GM12878 (cell line): ENCODE measurements around the gene IRF6. TPM values are rescaled to one million over a fixed set of nuclear protein-coding genes. Genes with fewer than 3 reads are reported as not detected.

ENCODE experiments used
- ATAC-seq: fragments of 200-7000 bp; cut with Tn5 transposase; 3 replicates; pipeline ENCODE4 v1.9.1; 2020; ENCODE audit warnings: mild to moderate bottlenecking, moderate library complexity
- BruUV-seq: library from RNA; stranded (reverse); fragments of 400-500 nt; replicated peaks from 2 replicates; lab custom pipeline; 2021; lab: Mats Ljungman, UMichigan
- CTCF ChIA-PET: fragments of 300-600 bp; sonication (Branson Sonifier 250); formaldehyde crosslinking; extraction: SDS; loops from one replicate; lab custom pipeline; 2021; ENCODE audit warnings: inconsistent platforms; lab: Yijun Ruan, JAX
- POLR2A ChIA-PET: fragments of 350-600 bp; formaldehyde crosslinking; extraction: SDS; loops from one replicate; lab custom pipeline; 2021; ENCODE audit warnings: inconsistent platforms; lab: Charles Lee
- RAD21 ChIA-PET: fragments of 300-600 bp; sonication (Branson Sonifier 250); formaldehyde crosslinking; loops from one replicate; lab custom pipeline; 2023; ENCODE audit warnings: antibody characterized with exemption; ENCODE audit not compliant: unreplicated experiment; lab: Charles Lee
- SMC1A ChIA-PET: fragments of 300-600 bp; sonication (Branson Sonifier 250); formaldehyde crosslinking; loops from one replicate; lab custom pipeline; 2023; ENCODE audit not compliant: unreplicated experiment, uncharacterized antibody; lab: Charles Lee
- DNase-seq: peaks from one replicate; pipeline ENCODE4 v3.0.0-alpha.2; 2011; ENCODE audit warnings: low read depth, low spot score
- FAIRE-seq: peaks from 3 replicates; lab custom pipeline; 2011; peaks lifted over from hg19 to GRCh38; lab: Jason Lieb, UNC
- H2AFZ ChIP-seq: 2 replicates; pipeline ENCODE4 v1.6.0; 2011; ENCODE audit warnings: low read depth, low read length, control low read depth; ENCODE audit not compliant: control insufficient read depth
- H3K27ac ChIP-seq: 2 replicates; pipeline ENCODE4 v1.5.1; 2011; ENCODE audit warnings: control low read depth; ENCODE audit not compliant: control insufficient read depth, insufficient read depth
- H3K27me3 ChIP-seq, 2 experiments: replicated peaks in 1 of 2; 2 replicates each; pipeline versions ENCODE4 v1.6.0 to v1.6.1; 2011; ENCODE audit warnings: low read length in 1 of 2; ENCODE audit not compliant: control insufficient read depth in 2 of 2, insufficient read depth in 2 of 2
- H3K36me3 ChIP-seq, 2 experiments: 2 replicates each; pipeline ENCODE4 v1.5.1; 2011; ENCODE audit warnings: low read length in 1 of 2; ENCODE audit not compliant: control insufficient read depth in 2 of 2, insufficient read depth in 2 of 2
- H3K4me1 ChIP-seq: 2 replicates; pipeline ENCODE4 v1.6.1; 2011; ENCODE audit warnings: mild to moderate bottlenecking, low read length, moderate library complexity, mixed read lengths; ENCODE audit not compliant: control insufficient read depth, insufficient read depth
- H3K4me2 ChIP-seq: 2 replicates; pipeline ENCODE4 v1.6.0; 2011; ENCODE audit warnings: control low read depth; ENCODE audit not compliant: control insufficient read depth, insufficient read depth
- H3K4me3 ChIP-seq: fragments of 200-600 bp; sonication (generic); 2 replicates; pipeline ENCODE4 v1.5.1; 2016
- H3K79me2 ChIP-seq: 2 replicates; pipeline ENCODE4 v1.6.0; 2011; ENCODE audit warnings: low read length; ENCODE audit not compliant: control insufficient read depth, insufficient read depth
- H3K9ac ChIP-seq: 2 replicates; pipeline ENCODE4 v1.8.0; 2011; ENCODE audit warnings: low read length, control low read depth, mixed read lengths; ENCODE audit not compliant: control insufficient read depth, insufficient read depth
- H3K9me3 ChIP-seq: replicated peaks from 3 replicates; pipeline ENCODE4 v1.5.1; 2011; ENCODE audit warnings: mild to moderate bottlenecking, low read length; ENCODE audit not compliant: control insufficient read depth, insufficient read depth
- H4K20me1 ChIP-seq: 2 replicates; pipeline ENCODE4 v1.6.0; 2011; ENCODE audit not compliant: control insufficient read depth, insufficient read depth
- BCL11A ChIP-seq: IDR thresholded peaks from 2 replicates; pipeline ENCODE4 v1.6.1; 2011; ENCODE audit warnings: low read depth, low read length
- CBFB ChIP-seq: IDR thresholded peaks from 2 replicates; pipeline ENCODE4 v1.6.1; 2016; ENCODE audit warnings: antibody characterized with exemption, low read depth
- ELK1 ChIP-seq: IDR thresholded peaks from 2 replicates; pipeline ENCODE4 v1.6.1; 2012; ENCODE audit warnings: low read depth, low read length, improper control_type of control experiment
- EP300 ChIP-seq, 2 experiments: fragments of 150-350 bp in 1 of 2; IDR thresholded peaks; 2 replicates each; pipeline ENCODE4 v1.6.1; 2011 to 2012; ENCODE audit warnings: low read depth in 2 of 2, low read length in 2 of 2, borderline replicate concordance in 1 of 2, improper control_type of control experiment in 1 of 2, inconsistent platforms in 1 of 2; ENCODE audit not compliant: control insufficient read depth in 1 of 2
- HDAC2 ChIP-seq: fragments of 200-600 bp; sonication (generic); IDR thresholded peaks from 2 replicates; pipeline ENCODE4 v1.6.1; 2017
- WRNIP1 ChIP-seq: IDR thresholded peaks from 2 replicates; pipeline ENCODE4 v1.6.1; 2011; ENCODE audit warnings: low read depth, low read length, improper control_type of control experiment, borderline replicate concordance
- WGBS: methylation state at CpG from one replicate; pipeline ENCODE4 v1.1.6; 2016; ENCODE audit warnings: low lambda C conversion rate; ENCODE audit not compliant: insufficient replicate concordance, insufficient coverage; ENCODE audit errors: missing lambda C conversion rate; 5-methylcytosine and 5-hydroxymethylcytosine counted together
- in situ Hi-C: fragments of 300-500 bp; cut with MboI; formaldehyde crosslinking; loops from 9 replicates; pipeline ENCODE4 v1.14.3; 2018; ENCODE audit warnings: mixed read lengths
- intact Hi-C: fragments of 100-400 bp; cut with micrococcal nuclease; formaldehyde crosslinking; loops from one replicate; pipeline ENCODE4 v1.14.2; 2022; ENCODE audit not compliant: unreplicated experiment
- polyA plus RNA-seq, 11 experiments: library from polyadenylated mRNA; depleted of rRNA in 4 of 11; unstranded in 6 of 11; stranded (reverse) in 5 of 11; fragments of >200 nt; fragmentation: Nextera tagmentation in 4 of 11; fragmentation: Illumina TruSeq in 1 of 11; extraction: Ambion mirVana in 4 of 11; extraction: Trizol in 1 of 11; gene quantifications; 1 replicate in 1 of 11; 2 replicates in 10 of 11; pipeline versions ENCODE4 v1.2.1 to v1.2.3, GENCODE V29; 2011 to 2016; ENCODE audit warnings: inconsistent platforms in 2 of 11, missing spikeins in 2 of 11, low read depth in 1 of 11
- total RNA-seq, 4 experiments: library from RNA; depleted of rRNA in 3 of 4; stranded (reverse); fragments of >200 nt in 3 of 4; fragmentation: Illumina TruSeq in 1 of 4; extraction: Trizol in 1 of 4; gene quantifications; 2 replicates each; pipeline versions ENCODE4 v1.2.1 to v1.2.3, GENCODE V29; 2013 to 2021

IRF6 gene
- total and polyA plus RNA-seq, 10 of the 15 experiments (the other 5 are each of a cell fraction or from before 2014, with no cell fraction given), result 0.04 to 0.50 (median 0.09) TPM; not detected in 1

- in situ Hi-C loops, result no loop called here
- Histone ChIP-seq H2AFZ (no peak overlapping the region), H3K27ac (no peak overlapping the region), H3K4me3 (no peak overlapping the region), H3K27me3 (peaks cover 2 to 4% of the 10 kb centered on the region in 2 experiments; a peak in 3 of 4 replicates), H4K20me1 (no peaks in the 10 kb centered on the region), H3K4me2 (no peak overlapping the region), H3K9ac (no peak overlapping the region), H3K9me3 (no peaks in the 10 kb centered on the region; the same call in 1 of the 3 replicates), H3K79me2 (peaks cover under 1% of the 10 kb centered on the region; the same call in 1 of the 2 replicates), H3K4me1 (0 out of 2 replicates have a peak, but pooled peaks cover 2% of the 10 kb centered on the region), H3K36me3 (no peaks in the 10 kb centered on the region)
- POLR2A ChIA-PET, result no interaction called here
- no TSS peak for BruUV-seq
- WGBS, result 43% methylated on average over 1 of the region's 1 CpG
- RAD21 ChIA-PET, result no interaction called here
- ATAC-seq, result no peak
- SMC1A ChIA-PET, result no interaction called here
- no peak for TF ChIP-seq HDAC2
- TF ChIP-seq BCL11A, result no peak
- no peak for TF ChIP-seq ELK1
- TF ChIP-seq CBFB, result no peak
- no peak for TF ChIP-seq WRNIP1
- no peak for DNase-seq
- FAIRE-seq, result no peak
- CTCF ChIA-PET, result no interaction called here
- intact Hi-C loops, result no loop called here
These were observed 16.7 kb downstream of the IRF6 start for GRCh38 chr1:209789245-209789644.

GRCh38 chr1:209787551-209787950 lies 18.4 kb downstream of the IRF6 start:
- H2AFZ ChIP-seq, result no peak overlapping the region; the same call in 1 of the 2 replicates
- ChIA-PET SMC1A (interaction anchor here (0.8 to 4.1 kb wide), 15 partner anchors 12 to 113 kb away, joined by 3 to 24 read pairs (median 4); partner anchors contain the start of genes G0S2 and TRAF3IP3), POLR2A (interaction anchor here (0.8 to 1.3 kb wide), 6 partner anchors 12 to 52 kb away, joined by 3 to 6 read pairs (median 3); no protein-coding TSS in a partner anchor), CTCF (interaction anchor here (0.9 to 6.0 kb wide), 9 partner anchors 10 to 40 kb away, joined by 3 to 72 read pairs (median 5); partner anchors contain the start of gene UTP25), RAD21 (interaction anchor here (1.0 to 2.9 kb wide), 8 partner anchors 12 to 40 kb away, joined by 3 to 16 read pairs (median 6); partner anchors contain the start of gene UTP25)
- ATAC-seq (no peak), DNase-seq (no peak), FAIRE-seq (no peak)
- no peaks in the 10 kb centered on the region; the same call in 1 of the 3 replicates for H3K9me3 ChIP-seq
- intact Hi-C loops (no loop called here), in situ Hi-C loops (no loop called here)
- no peak overlapping the region for H3K9ac ChIP-seq
- no peaks in the 10 kb centered on the region for H4K20me1 ChIP-seq
- H3K4me1 ChIP-seq, result 0 out of 2 replicates have a peak, but pooled peaks cover 2% of the 10 kb centered on the region
- H3K4me2 ChIP-seq, result no peak overlapping the region
- peaks cover 2 to 4% of the 10 kb centered on the region in 2 experiments; a peak in 3 of 4 replicates for H3K27me3 ChIP-seq
- no TSS peak for BruUV-seq
- 0% methylated on average over 2 of the region's 2 CpGs for WGBS
- no peak overlapping the region for H3K4me3 ChIP-seq
- no peaks in the 10 kb centered on the region; a peak in 1 of 4 replicates for H3K36me3 ChIP-seq
- no peak overlapping the region for H3K27ac ChIP-seq
- H3K79me2 ChIP-seq, result peaks cover 7% of the 10 kb centered on the region
- TF ChIP-seq EP300 (IDR thresholded peaks at IDR 0.05; ENCODE audit: borderline replicate concordance in 1 of 2, control insufficient read depth in 1 of 2, low read depth in 2 of 2, low read length in 2 of 2), result no peak
